ENCODE results near the gene ADAT3. TPM values are rescaled to one million over a fixed set of nuclear protein-coding genes. Genes with fewer than 3 reads are reported as not detected.
A peak's percentile ranks its signal among the peaks of the same experiment; 100 is the strongest.

Gene ADAT3
- total and polyA plus RNA-seq, 4 donors: 1.3 to 3.3 (median 2.1) TPM

GRCh38 chr19:1942934-1943555 lies 37.8 kb downstream of the ADAT3 start:
- 61% methylated on average over 21 of the region's 21 CpGs for WGBS
- peaks cover 6 to 25% (median 18%) of the 10 kb centered on the region in 4 donors for H3K4me1 ChIP-seq (ENCODE audit: control insufficient read depth in 4 of 4, insufficient read depth in 4 of 4, low read length in 3 of 4)
- H3K27me3 ChIP-seq (ENCODE audit: control insufficient read depth in 4 of 4, insufficient read depth in 4 of 4, low read length in 3 of 4): no peaks in the 10 kb centered on the region
- peak overlapping the region; percentile 92 to 96 for H3K27ac ChIP-seq (ENCODE audit: low read depth in 1 of 2, low read length in 2 of 2)
- H3K9ac ChIP-seq (ENCODE audit: low read depth in 1 of 2, low read length in 2 of 2): peak overlapping the region in 1 of 2 donors; percentile 37
- no peaks in the 10 kb centered on the region for H3K9me3 ChIP-seq (ENCODE audit: control insufficient read depth in 4 of 4, low read length in 3 of 4)
- peaks cover 0 to 2% (median 0%) of the 10 kb centered on the region in 4 donors for H3K36me3 ChIP-seq (ENCODE audit: control insufficient read depth in 4 of 4, insufficient read depth in 3 of 4, low read depth in 1 of 4, low read length in 3 of 4)
- no peak for DNase-seq (ENCODE audit: low spot score)
- peak overlapping the region in 2 of 3 donors; percentile 23 to 80 for H3K4me3 ChIP-seq (ENCODE audit: low read depth in 1 of 3, low read length in 3 of 3)
- no peak for TF ChIP-seq YY1 (IDR thresholded peaks at IDR 0.05)
- TF ChIP-seq RAD21 (IDR thresholded peaks at IDR 0.05): no peak
- TF ChIP-seq NR2F2 (IDR thresholded peaks at IDR 0.05): no peak
- no peak for TF ChIP-seq ATF3 (IDR thresholded peaks at IDR 0.05)
- TF ChIP-seq EGR1 (IDR thresholded peaks at IDR 0.05; ENCODE audit: low read depth in 2 of 2): no peak
- TF ChIP-seq FOXA2 (IDR thresholded peaks at IDR 0.05): no peak
- no peak for TF ChIP-seq MAX (IDR thresholded peaks at IDR 0.05)
- TF ChIP-seq JUND (IDR thresholded peaks at IDR 0.05): no peak
- no peak for TF ChIP-seq SP1 (IDR thresholded peaks at IDR 0.05)
- no peak for TF ChIP-seq CTCF (IDR thresholded peaks at IDR 0.05; ENCODE audit: low read depth, low read length, missing input control)
- no peak for TF ChIP-seq REST (IDR thresholded peaks at IDR 0.05)
- no peak for TF ChIP-seq FOXA1 (IDR thresholded peaks at IDR 0.05)
- no peak for TF ChIP-seq ZBTB33 (IDR thresholded peaks at IDR 0.05)

- Histone ChIP-seq H3K9ac (ENCODE audit: low read depth in 1 of 2, low read length in 2 of 2) (no peak overlapping the region), H3K36me3 (ENCODE audit: control insufficient read depth in 4 of 4, insufficient read depth in 3 of 4, low read depth in 1 of 4, low read length in 3 of 4) (peaks cover 0 to 2% (median 0%) of the 10 kb centered on the region in 4 donors), H3K9me3 (ENCODE audit: control insufficient read depth in 4 of 4, low read length in 3 of 4) (no peaks in the 10 kb centered on the region), H3K27ac (ENCODE audit: low read depth in 1 of 2, low read length in 2 of 2) (peak overlapping the region in 1 of 2 donors; percentile 96), H3K4me1 (ENCODE audit: control insufficient read depth in 4 of 4, insufficient read depth in 4 of 4, low read length in 3 of 4) (peaks cover 6 to 25% (median 18%) of the 10 kb centered on the region in 4 donors), H3K27me3 (ENCODE audit: control insufficient read depth in 4 of 4, insufficient read depth in 4 of 4, low read length in 3 of 4) (no peaks in the 10 kb centered on the region), H3K4me3 (ENCODE audit: low read depth in 1 of 3, low read length in 3 of 3) (no peak overlapping the region)
- no peak for DNase-seq (ENCODE audit: low spot score)
- WGBS: 90% methylated on average over 22 of the region's 22 CpGs
- TF ChIP-seq ZBTB33 (IDR thresholded peaks at IDR 0.05) (no peak), HNF4A (conservative IDR thresholded peaks at IDR 0.05) (no peak), ATF3 (IDR thresholded peaks at IDR 0.05) (no peak), TAF1 (conservative IDR thresholded peaks at IDR 0.05) (no peak), MAX (IDR thresholded peaks at IDR 0.05) (no peak), CTCF (IDR thresholded peaks at IDR 0.05; ENCODE audit: low read depth, low read length, missing input control) (no peak), YY1 (IDR thresholded peaks at IDR 0.05) (no peak), RXRA (IDR thresholded peaks at IDR 0.05) (no peak), HNF4G (IDR thresholded peaks at IDR 0.05) (no peak), FOXA2 (IDR thresholded peaks at IDR 0.05) (no peak)
These were observed 38.5 kb downstream of the ADAT3 start for GRCh38 chr19:1943661-1944087.
